Right lobe of liver (tissue), 4 donors: ENCODE results near the gene METTL14.

Experiments used
- CTCF ChIP-seq, 4 donors: fragments of 200-600 bp in 3 of 4; fragments of 450-650 bp in 1 of 4; IDR thresholded peaks; one replicate each; pipeline versions ENCODE4 v1.5.1 to v1.8.0; 2016 to 2022; ENCODE audit warnings: antibody characterized with exemption in 4 of 4, mild to moderate bottlenecking in 2 of 4
- POLR2A ChIP-seq: fragments of 450-650 bp; IDR thresholded peaks from one replicate; pipeline ENCODE4 v1.6.1; 2017; ENCODE audit warnings: antibody characterized with exemption, mild to moderate bottlenecking
- donor health status: DM: no; HTN: no; CAD: no.
- donor health status: DM: no; HTN: no; CAD: no.
- donor health status: DM: no; HTN: yes; CAD: no.

GRCh38 chr4:118711052-118711451, 25.9 kb downstream of the METTL14 start:
- TF ChIP-seq POLR2A (no peak), CTCF (IDR thresholded peaks at IDR 0.05) (no peak)
